Dermis lymphatic vessel endothelial cell (primary cell): Measurements from ENCODE around the gene ESRRB. TPM values are rescaled to one million over a fixed set of nuclear protein-coding genes. Genes with fewer than 3 reads are reported as not detected.

Source experiments
- total RNA-seq: library from RNA; depleted of rRNA; stranded (reverse); fragments of >200 nt; gene quantifications from 2 replicates; pipeline ENCODE4 v1.2.1, GENCODE V29; 2014

Gene ESRRB
- not detected in 2 replicates for total RNA-seq

DNA sequence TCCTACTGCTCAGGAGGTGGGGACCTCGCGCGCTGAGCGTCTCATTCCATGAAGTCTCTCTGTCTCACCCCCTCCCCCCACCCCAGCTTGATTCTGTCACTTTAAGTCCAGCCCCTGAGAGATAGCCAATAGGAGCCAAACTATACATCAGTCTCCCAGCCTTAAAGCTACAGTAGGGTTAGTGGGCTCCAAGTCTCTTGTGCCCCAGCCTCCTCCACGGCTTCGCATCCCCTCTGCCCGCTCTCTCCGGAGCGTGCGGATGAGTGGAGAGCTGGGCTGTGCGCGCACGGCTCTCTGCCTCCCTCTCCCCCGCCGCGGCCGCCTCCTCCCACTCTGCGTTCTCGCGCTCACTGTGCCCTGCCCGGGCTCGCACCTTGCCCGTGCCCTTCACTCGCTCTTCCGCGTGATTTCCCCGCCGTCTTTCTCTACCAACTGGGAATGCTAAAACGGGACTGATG, at the start of gene ESRRB:
Gene ESRRB (plus strand): TSS at position 191 of the 458 bp plus-strand sequence. CDS start 265 bp downstream, at position 456.

Other genes starting within 250 kb of the ESRRB start
- gene GPATCH2L, start 224.2 kb upstream of the ESRRB start, total RNA-seq: 47.0 and 59.8 TPM in 2 replicates